Parathyroid adenoma (tissue), 2 donors: Measurements from ENCODE around the gene P2RY12.

Experiments used
- H2AFZ ChIP-seq: fragments of 300-600 bp; sonication (generic); one replicate; pipeline ENCODE4 v1.7.0; 2017; ENCODE audit warnings: antibody characterized with exemption, mild to moderate bottlenecking
- H3K27ac ChIP-seq: fragments of 300-600 bp; sonication (generic); one replicate; pipeline ENCODE4 v1.7.0; 2017
- H3K27me3 ChIP-seq: fragments of 300-600 bp; sonication (generic); one replicate; pipeline ENCODE4 v1.7.0; 2017; ENCODE audit warnings: low read length; ENCODE audit not compliant: control insufficient read depth, insufficient read depth
- H3K36me3 ChIP-seq: fragments of 300-600 bp; sonication (generic); one replicate; pipeline ENCODE4 v1.7.0; 2017; ENCODE audit warnings: low read length; ENCODE audit not compliant: control insufficient read depth, insufficient read depth
- H3K4me1 ChIP-seq: fragments of 300-600 bp; sonication (generic); one replicate; pipeline ENCODE4 v1.7.0; 2017; ENCODE audit warnings: control low read depth
- H3K4me2 ChIP-seq: fragments of 300-600 bp; sonication (generic); one replicate; pipeline ENCODE4 v1.7.0; 2017; ENCODE audit warnings: low read length
- H3K4me3 ChIP-seq: fragments of 300-600 bp; sonication (generic); one replicate; pipeline ENCODE4 v1.7.0; 2017; ENCODE audit warnings: low read depth, low read length
- H3K79me2 ChIP-seq: fragments of 300-600 bp; sonication (generic); one replicate; pipeline ENCODE4 v1.7.0; 2017; ENCODE audit warnings: control low read depth
- H3K9ac ChIP-seq: fragments of 300-600 bp; sonication (generic); one replicate; pipeline ENCODE4 v1.7.0; 2017; ENCODE audit warnings: mild to moderate bottlenecking
- H3K9me3 ChIP-seq: fragments of 300-600 bp; sonication (generic); one replicate; pipeline ENCODE4 v1.7.0; 2017; ENCODE audit warnings: low read length; ENCODE audit not compliant: control insufficient read depth
- CTCF ChIP-seq: fragments of 300-600 bp; sonication (generic); IDR thresholded peaks from one replicate; pipeline ENCODE4 v1.7.0; 2017; ENCODE audit warnings: antibody characterized with exemption, mild to moderate bottlenecking
- donor health status: primary hyperparathyroidism.

Gene P2RY12

GRCh38 chr3:151419806-151420205 is 35.3 kb upstream of the P2RY12 start:
- Histone ChIP-seq H3K79me2 (no peaks in the 10 kb centered on the region), H3K4me1 (no peaks in the 10 kb centered on the region), H3K27ac (no peak overlapping the region), H3K9me3 (no peaks in the 10 kb centered on the region), H2AFZ (no peak overlapping the region), H3K4me2 (no peak overlapping the region), H3K9ac (no peak overlapping the region), H3K4me3 (no peak overlapping the region), H3K27me3 (no peaks in the 10 kb centered on the region), H3K36me3 (no peaks in the 10 kb centered on the region)
- no peak for TF ChIP-seq CTCF

GRCh38 chr3:151415289-151415688 is 30.7 kb upstream of the P2RY12 start:
- Histone ChIP-seq H3K27ac (no peak overlapping the region), H3K27me3 (no peaks in the 10 kb centered on the region), H3K36me3 (no peaks in the 10 kb centered on the region), H3K4me2 (no peak overlapping the region), H3K9me3 (no peaks in the 10 kb centered on the region), H3K79me2 (no peaks in the 10 kb centered on the region), H3K4me3 (no peak overlapping the region), H3K4me1 (no peaks in the 10 kb centered on the region), H3K9ac (no peak overlapping the region), H2AFZ (no peak overlapping the region)
- TF ChIP-seq CTCF, result no peak

- Histone ChIP-seq H3K9ac (no peak overlapping the region), H3K9me3 (no peaks in the 10 kb centered on the region), H2AFZ (no peak overlapping the region), H3K79me2 (no peaks in the 10 kb centered on the region), H3K36me3 (no peaks in the 10 kb centered on the region), H3K4me3 (no peak overlapping the region), H3K27me3 (no peaks in the 10 kb centered on the region), H3K4me2 (no peak overlapping the region), H3K4me1 (no peaks in the 10 kb centered on the region), H3K27ac (no peak overlapping the region)
- no peak for TF ChIP-seq CTCF
Observed at GRCh38 chr3:151412989-151413388, 28.4 kb upstream of the P2RY12 start.

- Histone ChIP-seq H3K27me3 (no peaks in the 10 kb centered on the region), H2AFZ (no peak overlapping the region), H3K79me2 (no peaks in the 10 kb centered on the region), H3K36me3 (no peaks in the 10 kb centered on the region), H3K4me3 (no peak overlapping the region), H3K9ac (no peak overlapping the region), H3K4me2 (no peak overlapping the region), H3K4me1 (no peaks in the 10 kb centered on the region), H3K9me3 (no peaks in the 10 kb centered on the region), H3K27ac (no peak overlapping the region)
- TF ChIP-seq CTCF, result no peak
Observed at GRCh38 chr3:151410891-151411559, 26.5 kb upstream of the P2RY12 start.

GRCh38 chr3:151407928-151408327 is 23.4 kb upstream of the P2RY12 start:
- Histone ChIP-seq H2AFZ (no peak overlapping the region), H3K4me1 (no peaks in the 10 kb centered on the region), H3K9me3 (no peaks in the 10 kb centered on the region), H3K79me2 (no peaks in the 10 kb centered on the region), H3K4me3 (no peak overlapping the region), H3K4me2 (no peak overlapping the region), H3K36me3 (no peaks in the 10 kb centered on the region), H3K27me3 (no peaks in the 10 kb centered on the region), H3K27ac (no peak overlapping the region), H3K9ac (no peak overlapping the region)
- no peak for TF ChIP-seq CTCF
